SHP77 (cell line): Measurements from ENCODE around the gene RHOD.

Experiments used
- DNase-seq, 2 experiments: peaks; one replicate each; lab custom pipeline; 2025; lab: John Stamatoyannopoulos, UW

The RHOD gene

GRCh38 chr11:67117672-67118180, 61.1 kb downstream of the RHOD start:
- DNase-seq, result peak; percentile 45 to 68

- peak in 1 of 2 experiments; percentile 47 for DNase-seq
These were observed 61.6 kb downstream of the RHOD start for GRCh38 chr11:67118181-67118766.

- peak; percentile 98 to 99 for DNase-seq
These were observed 62.3 kb downstream of the RHOD start, which contains the start of gene KDM2A for GRCh38 chr11:67118801-67119584. KDM2A (plus strand) TSS chr11:67119263; CDS start chr11:67121317, 2,054 bp downstream.

- DNase-seq, result peak in 1 of 2 experiments; percentile 33
These were observed 63.1 kb downstream of the RHOD start for GRCh38 chr11:67119585-67120391.

GRCh38 chr11:67120456-67120855, 63.8 kb downstream of the RHOD start:
- no peak for DNase-seq

- no peak for DNase-seq
These were observed 64.4 kb downstream of the RHOD start for GRCh38 chr11:67120881-67121710.
